K562 (cell line): ENCODE measurements around the gene MTREX.

Experiments
- CBFA2T3 ChIP-seq: fragments of 450-650 bp; IDR thresholded peaks from 2 replicates; pipeline ENCODE4 v1.6.1; 2017
- CTCF ChIP-seq, 3 experiments: IDR thresholded peaks in 2 of 3; conservative IDR thresholded peaks in 1 of 3; 2 replicates each; pipeline ENCODE4 v1.5.1; 2011 to 2012; ENCODE audit warnings: low read length in 3 of 3, mild to moderate bottlenecking in 3 of 3, control low read depth in 2 of 3, improper control_type of control experiment in 1 of 3, inconsistent platforms in 1 of 3, low read depth in 1 of 3, mixed read lengths in 1 of 3, moderate library complexity in 1 of 3; ENCODE audit not compliant: insufficient read depth in 2 of 3
- HMGN3 ChIP-seq: IDR thresholded peaks from 2 replicates; pipeline ENCODE4 v1.6.1; 2011; ENCODE audit warnings: borderline replicate concordance, low read depth, mild to moderate bottlenecking, mixed read lengths, low read length; ENCODE audit not compliant: insufficient read length; ENCODE audit errors: extremely low read depth
- NRF1 ChIP-seq, 2 experiments: fragments of 450-650 bp; IDR thresholded peaks in 1 of 2; conservative IDR thresholded peaks in 1 of 2; 2 replicates each; pipeline ENCODE4 v1.6.1; 2014; ENCODE audit warnings: mild to moderate bottlenecking in 2 of 2
- RAD51 ChIP-seq: fragments of 450-650 bp; IDR thresholded peaks from 2 replicates; pipeline ENCODE4 v1.7.1; 2016; ENCODE audit warnings: low read depth, mild to moderate bottlenecking, borderline replicate concordance
- TAF1 ChIP-seq: IDR thresholded peaks from 2 replicates; pipeline ENCODE4 v1.6.1; 2011; ENCODE audit warnings: mild to moderate bottlenecking, low read length, moderate library complexity; ENCODE audit not compliant: insufficient read depth, control insufficient read depth, severe bottlenecking; ENCODE audit errors: extremely low read depth
- ZNF431 ChIP-seq: sonication (generic); formaldehyde crosslinking; IDR thresholded peaks from 2 replicates; pipeline ENCODE4 v1.8.0; 2022; ENCODE audit warnings: mild to moderate bottlenecking, missing genetic modification reagents
- ZNF764 ChIP-seq: fragments of 250-450 bp; sonication (Bioruptor Pico); IDR thresholded peaks from 2 replicates; pipeline ENCODE4 v1.4.0; 2020; ENCODE audit warnings: low read depth, mild to moderate bottlenecking, moderate library complexity
- TF ChIP-seq, protein P1 (sequence below): sonication (generic); formaldehyde crosslinking; IDR thresholded peaks from 2 replicates; pipeline ENCODE4 v1.8.1; 2023; ENCODE audit warnings: mild to moderate bottlenecking, missing genetic modification reagents

DNA sequence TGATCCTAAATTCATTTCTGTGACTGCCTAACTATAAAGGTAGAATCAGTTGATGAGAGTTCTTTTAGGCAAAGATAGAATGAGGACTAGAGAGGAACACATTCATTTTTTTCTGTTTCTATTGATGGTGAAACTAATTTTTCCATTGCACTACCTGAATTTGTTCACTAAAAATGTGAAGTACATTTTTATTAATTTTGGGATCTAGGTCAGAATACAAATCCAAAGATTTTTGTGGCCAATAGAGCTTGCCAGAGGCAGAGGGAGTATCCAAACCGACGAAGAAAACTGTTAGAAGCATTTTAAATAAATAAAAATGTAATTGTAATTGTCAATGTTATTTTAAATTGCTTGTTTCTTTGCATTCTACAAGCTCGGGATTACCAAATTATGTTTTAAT is 78.1 kb downstream of the MTREX start:
- TF ChIP-seq, protein P1, sequence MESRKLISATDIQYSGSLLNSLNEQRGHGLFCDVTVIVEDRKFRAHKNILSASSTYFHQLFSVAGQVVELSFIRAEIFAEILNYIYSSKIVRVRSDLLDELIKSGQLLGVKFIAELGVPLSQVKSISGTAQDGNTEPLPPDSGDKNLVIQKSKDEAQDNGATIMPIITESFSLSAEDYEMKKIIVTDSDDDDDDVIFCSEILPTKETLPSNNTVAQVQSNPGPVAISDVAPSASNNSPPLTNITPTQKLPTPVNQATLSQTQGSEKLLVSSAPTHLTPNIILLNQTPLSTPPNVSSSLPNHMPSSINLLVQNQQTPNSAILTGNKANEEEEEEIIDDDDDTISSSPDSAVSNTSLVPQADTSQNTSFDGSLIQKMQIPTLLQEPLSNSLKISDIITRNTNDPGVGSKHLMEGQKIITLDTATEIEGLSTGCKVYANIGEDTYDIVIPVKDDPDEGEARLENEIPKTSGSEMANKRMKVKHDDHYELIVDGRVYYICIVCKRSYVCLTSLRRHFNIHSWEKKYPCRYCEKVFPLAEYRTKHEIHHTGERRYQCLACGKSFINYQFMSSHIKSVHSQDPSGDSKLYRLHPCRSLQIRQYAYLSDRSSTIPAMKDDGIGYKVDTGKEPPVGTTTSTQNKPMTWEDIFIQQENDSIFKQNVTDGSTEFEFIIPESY (CRISPR knock-in tag), result no peak
- no peak for TF ChIP-seq TAF1
- TF ChIP-seq CTCF (IDR thresholded peaks at IDR 0.05 in 2 of 3, conservative IDR thresholded peaks at IDR 0.05 in 1 of 3; ENCODE audit: insufficient read depth in 2 of 3, low read depth in 1 of 3, low read length in 3 of 3), result no peak
- TF ChIP-seq NRF1 (conservative IDR thresholded peaks at IDR 0.05 in 1 of 2, IDR thresholded peaks at IDR 0.05 in 1 of 2), result no peak
- TF ChIP-seq HMGN3, result no peak
- no peak for TF ChIP-seq RAD51
- no peak for TF ChIP-seq CBFA2T3
- no peak for TF ChIP-seq ZNF431 (CRISPR knock-in tag)
- TF ChIP-seq ZNF764, result no peak
